GM12878 (cell line): Measurements from ENCODE around the gene PKN3. TPM values are rescaled to one million over a fixed set of nuclear protein-coding genes. Genes with fewer than 3 reads are reported as not detected.
A peak's percentile ranks its signal among the peaks of the same experiment; 100 is the strongest.

Experiments
- BCLAF1 ChIP-seq: fragments of 450-650 bp; IDR thresholded peaks from 2 replicates; pipeline ENCODE4 v1.6.1; 2017; ENCODE audit warnings: antibody characterized with exemption, mild to moderate bottlenecking, moderate library complexity
- CBX3 ChIP-seq: fragments of 200-600 bp; sonication (generic); IDR thresholded peaks from 2 replicates; pipeline ENCODE4 v1.6.1; 2016; ENCODE audit warnings: low read depth, borderline replicate concordance
- CBX5 ChIP-seq: sonication (generic); IDR thresholded peaks from 2 replicates; pipeline ENCODE4 v1.6.1; 2016; ENCODE audit warnings: low read depth, moderate library complexity, mild to moderate bottlenecking, inconsistent platforms
- EGR1 ChIP-seq, 2 experiments: IDR thresholded peaks; 1 replicate in 1 of 2; 2 replicates in 1 of 2; pipeline ENCODE4 v1.6.1; 2011 to 2012; ENCODE audit warnings: low read depth in 2 of 2, low read length in 2 of 2, borderline replicate concordance in 1 of 2, mild to moderate bottlenecking in 1 of 2, moderate library complexity in 1 of 2
- ELK1 ChIP-seq: IDR thresholded peaks from 2 replicates; pipeline ENCODE4 v1.6.1; 2012; ENCODE audit warnings: low read depth, low read length, improper control_type of control experiment
- EP300 ChIP-seq, 2 experiments: fragments of 150-350 bp in 1 of 2; IDR thresholded peaks; 2 replicates each; pipeline ENCODE4 v1.6.1; 2011 to 2012; ENCODE audit warnings: low read depth in 2 of 2, low read length in 2 of 2, borderline replicate concordance in 1 of 2, improper control_type of control experiment in 1 of 2, inconsistent platforms in 1 of 2; ENCODE audit not compliant: control insufficient read depth in 1 of 2
- FOS ChIP-seq: IDR thresholded peaks from 3 replicates; pipeline ENCODE4 v1.6.1; 2011; ENCODE audit warnings: borderline replicate concordance; ENCODE audit not compliant: insufficient read length; ENCODE audit errors: extremely low read depth
- FOXK2 ChIP-seq: fragments of 450-650 bp; IDR thresholded peaks from 2 replicates; pipeline ENCODE4 v1.6.1; 2017; ENCODE audit warnings: mild to moderate bottlenecking, moderate library complexity
- HDAC2 ChIP-seq: fragments of 200-600 bp; sonication (generic); IDR thresholded peaks from 2 replicates; pipeline ENCODE4 v1.6.1; 2017
- JUND ChIP-seq: IDR thresholded peaks from 2 replicates; pipeline ENCODE4 v1.6.1; 2012; ENCODE audit warnings: low read depth, mild to moderate bottlenecking, low read length, improper control_type of control experiment, moderate library complexity
- MXI1 ChIP-seq: fragments of 150-350 bp; IDR thresholded peaks from 2 replicates; pipeline ENCODE4 v1.6.1; 2011; ENCODE audit warnings: low read depth, mild to moderate bottlenecking, inconsistent platforms, low read length, improper control_type of control experiment
- NR2F1 ChIP-seq: fragments of 450-650 bp; conservative IDR thresholded peaks from 2 replicates; pipeline ENCODE4 v1.6.1; 2017; ENCODE audit warnings: mild to moderate bottlenecking
- PML ChIP-seq: IDR thresholded peaks from 2 replicates; pipeline ENCODE4 v1.6.1; 2012; ENCODE audit warnings: low read length, inconsistent platforms
- RAD51 ChIP-seq: fragments of 450-650 bp; IDR thresholded peaks from 2 replicates; pipeline ENCODE4 v1.6.1; 2016; ENCODE audit warnings: moderate library complexity, mild to moderate bottlenecking, inconsistent platforms
- SUZ12 ChIP-seq: fragments of 200-600 bp; sonication (generic); IDR thresholded peaks from one replicate; pipeline ENCODE4 v1.6.1; 2018; ENCODE audit warnings: antibody characterized with exemption, mild to moderate bottlenecking; ENCODE audit not compliant: unreplicated experiment
- TARDBP ChIP-seq: IDR thresholded peaks from 2 replicates; pipeline ENCODE4 v1.6.1; 2016; ENCODE audit warnings: borderline replicate concordance
- ZBED1 ChIP-seq: IDR thresholded peaks from 2 replicates; pipeline ENCODE4 v1.6.1; 2016; ENCODE audit warnings: borderline replicate concordance
- ZNF592 ChIP-seq: fragments of 450-650 bp; IDR thresholded peaks from 2 replicates; pipeline ENCODE4 v1.6.1; 2017; ENCODE audit warnings: mild to moderate bottlenecking, moderate library complexity
- ZNF622 ChIP-seq: fragments of 450-650 bp; IDR thresholded peaks from 2 replicates; pipeline ENCODE4 v1.6.1; 2017; ENCODE audit warnings: mild to moderate bottlenecking, inconsistent platforms
- polyA plus RNA-seq, 11 experiments: library from polyadenylated mRNA; depleted of rRNA in 4 of 11; unstranded in 6 of 11; stranded (reverse) in 5 of 11; fragments of >200 nt; fragmentation: Nextera tagmentation in 4 of 11; fragmentation: Illumina TruSeq in 1 of 11; extraction: Ambion mirVana in 4 of 11; extraction: Trizol in 1 of 11; gene quantifications; 1 replicate in 1 of 11; 2 replicates in 10 of 11; pipeline versions ENCODE4 v1.2.1 to v1.2.3, GENCODE V29; 2011 to 2016; ENCODE audit warnings: inconsistent platforms in 2 of 11, missing spikeins in 2 of 11, low read depth in 1 of 11
- total RNA-seq, 4 experiments: library from RNA; depleted of rRNA in 3 of 4; stranded (reverse); fragments of >200 nt in 3 of 4; fragmentation: Illumina TruSeq in 1 of 4; extraction: Trizol in 1 of 4; gene quantifications; 2 replicates each; pipeline versions ENCODE4 v1.2.1 to v1.2.3, GENCODE V29; 2013 to 2021
- TF ChIP-seq, protein P1 (sequence below): fragments of 450-650 bp; formaldehyde crosslinking; IDR thresholded peaks from 2 replicates; pipeline ENCODE4 v1.5.0; 2022; ENCODE audit warnings: mild to moderate bottlenecking, missing genetic modification characterization

PKN3 gene
- total and polyA plus RNA-seq, 10 of the 15 experiments (the other 5 are each of a cell fraction or from before 2014, with no cell fraction given), result 0.35 to 11.0 (median 3.3) TPM

DNA sequence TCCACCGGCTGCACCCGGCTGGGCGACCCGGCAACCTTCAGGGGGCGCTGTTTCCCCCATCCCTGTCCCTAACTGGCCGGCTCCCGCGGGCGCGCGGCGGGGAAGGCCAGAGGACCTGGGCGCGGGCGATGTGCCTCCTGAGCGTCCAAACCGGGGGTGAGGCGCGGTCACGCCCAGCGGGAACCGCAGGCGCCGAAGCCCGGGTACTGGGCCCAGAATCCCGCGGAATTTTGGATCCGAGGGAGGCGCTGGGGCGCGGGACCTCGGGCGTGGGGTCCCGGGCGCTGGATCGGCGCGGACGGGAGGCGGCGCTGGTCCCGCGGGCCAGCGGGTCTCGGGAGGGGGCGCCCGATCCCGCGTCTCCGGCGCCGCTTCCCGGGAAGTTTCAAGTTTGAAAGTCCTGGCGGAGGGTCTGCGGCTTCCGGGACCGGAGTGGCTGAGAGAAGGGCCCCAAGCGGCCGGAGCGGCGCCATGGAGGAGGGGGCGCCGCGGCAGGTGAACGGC lies at the start of gene PKN3 (continued):
- TF ChIP-seq, protein P1, sequence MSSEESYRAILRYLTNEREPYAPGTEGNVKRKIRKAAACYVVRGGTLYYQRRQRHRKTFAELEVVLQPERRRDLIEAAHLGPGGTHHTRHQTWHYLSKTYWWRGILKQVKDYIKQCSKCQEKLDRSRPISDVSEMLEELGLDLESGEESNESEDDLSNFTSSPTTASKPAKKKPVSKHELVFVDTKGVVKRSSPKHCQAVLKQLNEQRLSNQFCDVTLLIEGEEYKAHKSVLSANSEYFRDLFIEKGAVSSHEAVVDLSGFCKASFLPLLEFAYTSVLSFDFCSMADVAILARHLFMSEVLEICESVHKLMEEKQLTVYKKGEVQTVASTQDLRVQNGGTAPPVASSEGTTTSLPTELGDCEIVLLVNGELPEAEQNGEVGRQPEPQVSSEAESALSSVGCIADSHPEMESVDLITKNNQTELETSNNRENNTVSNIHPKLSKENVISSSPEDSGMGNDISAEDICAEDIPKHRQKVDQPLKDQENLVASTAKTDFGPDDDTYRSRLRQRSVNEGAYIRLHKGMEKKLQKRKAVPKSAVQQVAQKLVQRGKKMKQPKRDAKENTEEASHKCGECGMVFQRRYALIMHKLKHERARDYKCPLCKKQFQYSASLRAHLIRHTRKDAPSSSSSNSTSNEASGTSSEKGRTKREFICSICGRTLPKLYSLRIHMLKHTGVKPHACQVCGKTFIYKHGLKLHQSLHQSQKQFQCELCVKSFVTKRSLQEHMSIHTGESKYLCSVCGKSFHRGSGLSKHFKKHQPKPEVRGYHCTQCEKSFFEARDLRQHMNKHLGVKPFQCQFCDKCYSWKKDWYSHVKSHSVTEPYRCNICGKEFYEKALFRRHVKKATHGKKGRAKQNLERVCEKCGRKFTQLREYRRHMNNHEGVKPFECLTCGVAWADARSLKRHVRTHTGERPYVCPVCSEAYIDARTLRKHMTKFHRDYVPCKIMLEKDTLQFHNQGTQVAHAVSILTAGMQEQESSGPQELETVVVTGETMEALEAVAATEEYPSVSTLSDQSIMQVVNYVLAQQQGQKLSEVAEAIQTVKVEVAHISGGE (CRISPR knock-in tag), result no peak
- TF ChIP-seq ZNF622 (no peak), EGR1 (IDR thresholded peaks at IDR 0.05; ENCODE audit: borderline replicate concordance in 1 of 2, low read depth in 2 of 2, low read length in 2 of 2) (no peak), ZNF592 (0 out of 2 replicates have a peak, but pooled peaks have one; percentile 49), RAD51 (no peak), HDAC2 (no peak), PML (no peak), ELK1 (no peak), TARDBP (no peak), ZBED1 (no peak), FOXK2 (no peak), CBX3 (no peak), JUND (no peak), EP300 (IDR thresholded peaks at IDR 0.05; ENCODE audit: borderline replicate concordance in 1 of 2, control insufficient read depth in 1 of 2, low read depth in 2 of 2, low read length in 2 of 2) (no peak), MXI1 (no peak), NR2F1 (peak; percentile 77), SUZ12 (no peak), BCLAF1 (no peak), CBX5 (peak; percentile 71; the same call in 1 of the 2 replicates), FOS (no peak)
